Astrocyte (in vitro differentiated cells and primary cell): ENCODE data around the gene NFKB1. TPM values are rescaled to one million over a fixed set of nuclear protein-coding genes. Genes with fewer than 3 reads are reported as not detected.

Experiments
- DNase-seq: peaks from one replicate; pipeline ENCODE4 v3.0.0-alpha.2; 2010; ENCODE audit warnings: low read depth
- FAIRE-seq: peaks from 2 replicates; lab custom pipeline; 2011; peaks lifted over from hg19 to GRCh38; lab: Jason Lieb, UNC
- H2AFZ ChIP-seq: 2 replicates; pipeline ENCODE4 v1.6.0; 2012; ENCODE audit warnings: low read depth, low read length, inconsistent platforms
- H3K27ac ChIP-seq: 2 replicates; pipeline ENCODE4 v1.5.1; 2011; ENCODE audit warnings: low read depth, low read length, inconsistent platforms
- H3K27me3 ChIP-seq: 2 replicates; pipeline ENCODE4 v1.6.0; 2011; ENCODE audit warnings: low read length, inconsistent platforms; ENCODE audit not compliant: insufficient read depth
- H3K36me3 ChIP-seq: 2 replicates; pipeline ENCODE4 v1.5.1; 2011; ENCODE audit warnings: low read length, inconsistent platforms; ENCODE audit not compliant: insufficient read depth
- H3K4me1 ChIP-seq: 2 replicates; pipeline ENCODE4 v1.5.1; 2011; ENCODE audit warnings: low read length, inconsistent platforms; ENCODE audit not compliant: insufficient read depth
- H3K4me2 ChIP-seq: 2 replicates; pipeline ENCODE4 v1.6.0; 2012; ENCODE audit warnings: low read length, inconsistent platforms
- H3K4me3 ChIP-seq: 2 replicates; pipeline ENCODE4 v1.5.1; 2011; ENCODE audit warnings: low read depth, mild to moderate bottlenecking, low read length, inconsistent platforms; ENCODE audit not compliant: insufficient read depth
- H3K79me2 ChIP-seq: 2 replicates; pipeline ENCODE4 v1.6.0; 2012; ENCODE audit warnings: mild to moderate bottlenecking, low read length, inconsistent platforms; ENCODE audit not compliant: insufficient read depth
- H3K9ac ChIP-seq: 2 replicates; pipeline ENCODE4 v1.6.0; 2012; ENCODE audit warnings: mild to moderate bottlenecking, low read length, inconsistent platforms
- H3K9me3 ChIP-seq: 2 replicates; pipeline ENCODE4 v1.5.1; 2012; ENCODE audit warnings: low read depth, mild to moderate bottlenecking, low read length, inconsistent platforms; ENCODE audit not compliant: insufficient read depth
- H4K20me1 ChIP-seq: 2 replicates; pipeline ENCODE4 v1.6.0; 2012; ENCODE audit warnings: low read length, inconsistent platforms; ENCODE audit not compliant: insufficient read depth
- H3K27ac Mint-ChIP-seq: one replicate; pipeline ENCODE4 v1.8.0; 2021; ENCODE audit warnings: mild to moderate bottlenecking, mixed read lengths; ENCODE audit not compliant: unreplicated experiment
- H3K27me3 Mint-ChIP-seq: one replicate; pipeline ENCODE4 v1.8.0; 2021; ENCODE audit warnings: low read depth, mixed read lengths; ENCODE audit not compliant: unreplicated experiment
- H3K36me3 Mint-ChIP-seq: one replicate; pipeline ENCODE4 v1.8.0; 2021; ENCODE audit warnings: low read depth, mixed read lengths; ENCODE audit not compliant: unreplicated experiment
- H3K4me1 Mint-ChIP-seq: one replicate; pipeline ENCODE4 v1.8.0; 2021; ENCODE audit warnings: low read depth, mixed read lengths; ENCODE audit not compliant: unreplicated experiment
- H3K4me3 Mint-ChIP-seq: one replicate; pipeline ENCODE4 v1.8.0; 2021; ENCODE audit warnings: mild to moderate bottlenecking, moderate library complexity, mixed read lengths; ENCODE audit not compliant: unreplicated experiment
- H3K9me3 Mint-ChIP-seq: one replicate; pipeline ENCODE4 v1.8.0; 2021; ENCODE audit warnings: mild to moderate bottlenecking, mixed read lengths; ENCODE audit not compliant: unreplicated experiment
- EZH2 ChIP-seq: IDR thresholded peaks from 2 replicates; pipeline ENCODE4 v1.6.1; 2012; ENCODE audit warnings: mild to moderate bottlenecking, low read length, inconsistent platforms; ENCODE audit not compliant: insufficient read depth
- total RNA-seq: library from RNA; stranded (reverse); gene quantifications from 2 replicates; pipeline ENCODE4 v1.2.1, GENCODE V29; 2021
- TF ChIP-seq, protein P1 (sequence below): IDR thresholded peaks from 2 replicates; pipeline ENCODE4 v1.5.1; 2011; ENCODE audit warnings: low read depth, mild to moderate bottlenecking, inconsistent platforms, low read length, moderate library complexity; ENCODE audit not compliant: insufficient read depth

The NFKB1 gene
- total RNA-seq, 1 donor from 2014 or later: 19.9 TPM

DNA sequence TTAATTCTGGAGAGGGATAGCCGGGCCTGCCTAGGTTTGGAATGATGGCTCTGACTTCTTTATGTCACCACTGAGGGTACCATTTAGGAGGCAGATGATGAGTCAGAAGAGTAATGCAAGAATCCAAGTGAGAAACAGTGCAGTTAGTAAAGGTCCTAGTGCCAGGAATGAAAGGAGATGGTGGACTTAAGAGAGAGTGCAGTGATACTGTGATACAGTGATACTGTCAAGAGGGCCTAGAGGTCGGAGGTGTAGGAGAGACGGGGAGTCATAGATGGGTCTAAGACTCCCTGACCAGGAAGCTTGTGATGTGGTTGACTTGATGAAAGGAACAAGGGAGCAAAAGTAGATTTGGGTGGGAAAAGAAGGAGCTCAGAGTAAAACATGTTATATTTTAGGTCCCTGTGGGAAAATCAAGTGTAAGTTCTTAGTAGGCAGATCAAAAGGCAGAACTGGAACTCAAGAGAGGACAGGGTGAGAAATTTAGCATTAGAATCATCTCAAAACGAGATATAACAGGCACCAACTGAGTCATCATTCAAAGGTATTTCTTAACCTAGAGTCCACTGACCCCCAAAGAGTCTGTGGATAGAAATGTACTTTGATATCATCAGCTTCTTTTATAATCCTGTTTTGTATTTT is 85.0 kb downstream of the NFKB1 start:
- H3K27me3 Mint-ChIP-seq: no peaks in the 10 kb centered on the region
- FAIRE-seq (no peak), DNase-seq (no peak)
- H3K4me3 Mint-ChIP-seq: no peak overlapping the region
- TF ChIP-seq EZH2: no peak
- TF ChIP-seq, protein P1, sequence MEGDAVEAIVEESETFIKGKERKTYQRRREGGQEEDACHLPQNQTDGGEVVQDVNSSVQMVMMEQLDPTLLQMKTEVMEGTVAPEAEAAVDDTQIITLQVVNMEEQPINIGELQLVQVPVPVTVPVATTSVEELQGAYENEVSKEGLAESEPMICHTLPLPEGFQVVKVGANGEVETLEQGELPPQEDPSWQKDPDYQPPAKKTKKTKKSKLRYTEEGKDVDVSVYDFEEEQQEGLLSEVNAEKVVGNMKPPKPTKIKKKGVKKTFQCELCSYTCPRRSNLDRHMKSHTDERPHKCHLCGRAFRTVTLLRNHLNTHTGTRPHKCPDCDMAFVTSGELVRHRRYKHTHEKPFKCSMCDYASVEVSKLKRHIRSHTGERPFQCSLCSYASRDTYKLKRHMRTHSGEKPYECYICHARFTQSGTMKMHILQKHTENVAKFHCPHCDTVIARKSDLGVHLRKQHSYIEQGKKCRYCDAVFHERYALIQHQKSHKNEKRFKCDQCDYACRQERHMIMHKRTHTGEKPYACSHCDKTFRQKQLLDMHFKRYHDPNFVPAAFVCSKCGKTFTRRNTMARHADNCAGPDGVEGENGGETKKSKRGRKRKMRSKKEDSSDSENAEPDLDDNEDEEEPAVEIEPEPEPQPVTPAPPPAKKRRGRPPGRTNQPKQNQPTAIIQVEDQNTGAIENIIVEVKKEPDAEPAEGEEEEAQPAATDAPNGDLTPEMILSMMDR: no peak
- H3K27ac ChIP-seq: no peak overlapping the region
- H3K36me3 ChIP-seq: peaks cover 26% of the 10 kb centered on the region
- H3K9me3 ChIP-seq: no peaks in the 10 kb centered on the region
- H2AFZ ChIP-seq: no peak overlapping the region
- no peaks in the 10 kb centered on the region for H3K79me2 ChIP-seq
- H3K4me3 ChIP-seq: no peak overlapping the region
- no peaks in the 10 kb centered on the region for H3K4me1 Mint-ChIP-seq
- no peaks in the 10 kb centered on the region for H3K4me1 ChIP-seq
- no peak overlapping the region for H3K4me2 ChIP-seq
- no peak overlapping the region for H3K27ac Mint-ChIP-seq
- peaks cover 29% of the 10 kb centered on the region for H3K36me3 Mint-ChIP-seq
- H4K20me1 ChIP-seq: no peaks in the 10 kb centered on the region
- no peak overlapping the region for H3K9ac ChIP-seq
- no peaks in the 10 kb centered on the region for H3K27me3 ChIP-seq
- peaks cover 4% of the 10 kb centered on the region for H3K9me3 Mint-ChIP-seq

GRCh38 chr4:102586644-102587021 is 85.5 kb downstream of the NFKB1 start:
- TF ChIP-seq, protein P1: no peak
- TF ChIP-seq EZH2: no peak
- Histone ChIP-seq H4K20me1 (no peaks in the 10 kb centered on the region), H3K9ac (no peak overlapping the region), H3K27ac (no peak overlapping the region), H3K4me1 (no peaks in the 10 kb centered on the region), H3K4me2 (no peak overlapping the region), H3K27me3 (no peaks in the 10 kb centered on the region), H3K4me3 (no peak overlapping the region), H3K36me3 (peaks cover 26% of the 10 kb centered on the region), H3K79me2 (no peaks in the 10 kb centered on the region), H2AFZ (no peak overlapping the region), H3K9me3 (no peaks in the 10 kb centered on the region)
- Mint-ChIP-seq H3K4me3 (no peak overlapping the region), H3K27me3 (no peaks in the 10 kb centered on the region), H3K9me3 (peaks cover 6% of the 10 kb centered on the region), H3K4me1 (no peaks in the 10 kb centered on the region), H3K36me3 (peaks cover 33% of the 10 kb centered on the region), H3K27ac (no peak overlapping the region)
- FAIRE-seq (no peak), DNase-seq (no peak)

GRCh38 chr4:102589743-102590142 is 88.6 kb downstream of the NFKB1 start:
- H3K27me3 ChIP-seq: no peaks in the 10 kb centered on the region
- H3K4me3 ChIP-seq: no peak overlapping the region
- TF ChIP-seq, protein P1: no peak
- no peak for TF ChIP-seq EZH2
- peaks cover 18% of the 10 kb centered on the region for H3K36me3 ChIP-seq
- H3K27me3 Mint-ChIP-seq: no peaks in the 10 kb centered on the region
- FAIRE-seq: no peak
- H3K9me3 ChIP-seq: no peaks in the 10 kb centered on the region
- no peaks in the 10 kb centered on the region for H3K4me1 Mint-ChIP-seq
- no peak overlapping the region for H3K27ac Mint-ChIP-seq
- no peaks in the 10 kb centered on the region for H3K79me2 ChIP-seq
- DNase-seq: no peak
- no peak overlapping the region for H3K27ac ChIP-seq
- no peak overlapping the region for H3K9ac ChIP-seq
- H3K9me3 Mint-ChIP-seq: peaks cover 9% of the 10 kb centered on the region
- peaks cover 42% of the 10 kb centered on the region for H3K36me3 Mint-ChIP-seq
- no peak overlapping the region for H2AFZ ChIP-seq
- H3K4me1 ChIP-seq: no peaks in the 10 kb centered on the region
- H3K4me2 ChIP-seq: no peak overlapping the region
- H4K20me1 ChIP-seq: no peaks in the 10 kb centered on the region
- H3K4me3 Mint-ChIP-seq: no peak overlapping the region
